Glutamatergic neuron (in vitro differentiated cells): ENCODE results near the gene MED12L. TPM values are rescaled to one million over a fixed set of nuclear protein-coding genes. Genes with fewer than 3 reads are reported as not detected.

Experiments used
- DNase-seq: peaks from one replicate; pipeline ENCODE4 v3.0.0; 2022
- H3K27ac Mint-ChIP-seq: one replicate; pipeline ENCODE4 v1.8.0; 2020; ENCODE audit warnings: mild to moderate bottlenecking, mixed read lengths, inconsistent platforms; ENCODE audit not compliant: unreplicated experiment
- H3K27me3 Mint-ChIP-seq: one replicate; pipeline ENCODE4 v1.8.0; 2020; ENCODE audit warnings: mild to moderate bottlenecking, moderate library complexity, mixed read lengths, inconsistent platforms; ENCODE audit not compliant: unreplicated experiment
- H3K36me3 Mint-ChIP-seq: one replicate; pipeline ENCODE4 v1.8.0; 2020; ENCODE audit warnings: mild to moderate bottlenecking, mixed read lengths, inconsistent platforms; ENCODE audit not compliant: unreplicated experiment
- H3K4me1 Mint-ChIP-seq: one replicate; pipeline ENCODE4 v1.8.0; 2020; ENCODE audit warnings: mild to moderate bottlenecking, low read depth, mixed read lengths, inconsistent platforms; ENCODE audit not compliant: unreplicated experiment
- H3K4me3 Mint-ChIP-seq: one replicate; pipeline ENCODE4 v1.8.0; 2020; ENCODE audit warnings: mild to moderate bottlenecking, mixed read lengths, inconsistent platforms; ENCODE audit not compliant: unreplicated experiment
- H3K9me3 Mint-ChIP-seq: one replicate; pipeline ENCODE4 v1.8.0; 2020; ENCODE audit warnings: mild to moderate bottlenecking, moderate library complexity, mixed read lengths, inconsistent platforms; ENCODE audit not compliant: unreplicated experiment
- total RNA-seq: library from RNA; stranded (reverse); fragmentation: NEBNext Ultra II Directional; extraction: Animal tissue kit (Norgen Biotek cat#: 25700); gene quantifications from one replicate; pipeline ENCODE4 v1.2.1, GENCODE V29; 2021; ENCODE audit not compliant: unreplicated experiment
- TF ChIP-seq, protein P1 (sequence below): fragments of 200-600 bp; sonication (generic); IDR thresholded peaks from one replicate; pipeline ENCODE4 v1.5.0; 2021; ENCODE audit not compliant: partially characterized antibody, unreplicated experiment

MED12L gene
- total RNA-seq, 1 donor from 2014 or later, result 7.8 TPM

DNA sequence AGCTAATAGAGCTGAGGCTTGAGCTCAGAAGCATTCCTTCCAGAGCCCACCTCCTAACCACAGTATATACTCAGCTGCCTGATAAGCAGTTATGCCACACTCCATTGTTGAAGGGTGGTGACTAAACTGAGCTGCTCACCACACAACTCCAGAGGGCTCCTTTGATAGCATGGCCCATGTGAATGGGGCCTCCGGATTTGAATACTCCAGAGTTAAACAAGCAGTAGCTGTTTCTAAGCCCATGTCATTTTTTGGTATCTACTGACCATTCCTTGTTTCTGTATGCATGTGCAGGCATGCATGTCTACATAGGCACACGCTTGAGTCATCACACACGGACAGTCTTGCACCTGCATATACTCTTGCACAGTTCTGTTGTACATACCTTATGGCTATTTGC is 346.5 kb downstream of the MED12L start:
- H3K36me3 Mint-ChIP-seq, result no peaks in the 10 kb centered on the region
- no peak overlapping the region for H3K4me3 Mint-ChIP-seq
- DNase-seq, result no peak

DNA sequence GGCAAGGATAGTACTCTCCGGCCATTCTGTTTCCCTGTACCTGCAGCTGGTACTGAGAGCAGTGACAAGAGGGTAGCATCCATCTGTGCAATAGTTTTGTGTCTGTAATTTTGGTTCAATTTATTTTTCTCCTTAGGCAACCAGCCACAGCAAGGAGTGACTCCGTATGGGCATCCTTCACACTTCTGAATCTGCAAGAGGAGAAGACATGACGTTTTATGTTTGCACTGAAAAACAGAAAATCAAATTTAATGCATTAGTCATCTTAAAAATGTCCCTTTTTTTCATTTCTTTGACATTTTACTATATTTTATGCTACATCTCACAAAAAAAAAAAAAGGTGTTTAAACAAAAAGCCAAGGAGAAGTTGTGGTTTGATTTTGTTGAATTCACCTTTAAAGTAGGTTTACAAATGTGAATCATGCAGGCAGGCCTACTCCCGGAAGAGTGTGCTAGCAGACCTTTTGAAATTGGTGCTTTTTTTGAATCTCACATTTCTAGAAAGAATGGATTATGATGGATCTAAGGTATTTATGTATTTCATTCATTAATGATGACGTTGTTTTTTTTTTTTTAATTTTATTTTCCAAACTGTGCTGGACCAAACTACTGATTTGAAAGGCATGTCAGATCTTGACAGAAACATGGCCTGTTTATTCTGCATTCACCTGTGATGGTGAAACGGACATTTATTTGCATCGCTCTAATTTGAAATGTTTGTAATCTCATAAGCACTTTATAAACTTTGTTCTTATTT is 347.3 kb downstream of the MED12L start:
- H3K36me3 Mint-ChIP-seq, result no peaks in the 10 kb centered on the region
- TF ChIP-seq, protein P1, sequence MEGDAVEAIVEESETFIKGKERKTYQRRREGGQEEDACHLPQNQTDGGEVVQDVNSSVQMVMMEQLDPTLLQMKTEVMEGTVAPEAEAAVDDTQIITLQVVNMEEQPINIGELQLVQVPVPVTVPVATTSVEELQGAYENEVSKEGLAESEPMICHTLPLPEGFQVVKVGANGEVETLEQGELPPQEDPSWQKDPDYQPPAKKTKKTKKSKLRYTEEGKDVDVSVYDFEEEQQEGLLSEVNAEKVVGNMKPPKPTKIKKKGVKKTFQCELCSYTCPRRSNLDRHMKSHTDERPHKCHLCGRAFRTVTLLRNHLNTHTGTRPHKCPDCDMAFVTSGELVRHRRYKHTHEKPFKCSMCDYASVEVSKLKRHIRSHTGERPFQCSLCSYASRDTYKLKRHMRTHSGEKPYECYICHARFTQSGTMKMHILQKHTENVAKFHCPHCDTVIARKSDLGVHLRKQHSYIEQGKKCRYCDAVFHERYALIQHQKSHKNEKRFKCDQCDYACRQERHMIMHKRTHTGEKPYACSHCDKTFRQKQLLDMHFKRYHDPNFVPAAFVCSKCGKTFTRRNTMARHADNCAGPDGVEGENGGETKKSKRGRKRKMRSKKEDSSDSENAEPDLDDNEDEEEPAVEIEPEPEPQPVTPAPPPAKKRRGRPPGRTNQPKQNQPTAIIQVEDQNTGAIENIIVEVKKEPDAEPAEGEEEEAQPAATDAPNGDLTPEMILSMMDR, result no peak

More for the DNA sequence above, 346.5 kb downstream of the MED12L start:
- TF ChIP-seq, protein P1, result no peak
- H3K27ac Mint-ChIP-seq, result no peak overlapping the region
- no peaks in the 10 kb centered on the region for H3K9me3 Mint-ChIP-seq
- H3K27me3 Mint-ChIP-seq, result no peaks in the 10 kb centered on the region
- no peaks in the 10 kb centered on the region for H3K4me1 Mint-ChIP-seq

DNA sequence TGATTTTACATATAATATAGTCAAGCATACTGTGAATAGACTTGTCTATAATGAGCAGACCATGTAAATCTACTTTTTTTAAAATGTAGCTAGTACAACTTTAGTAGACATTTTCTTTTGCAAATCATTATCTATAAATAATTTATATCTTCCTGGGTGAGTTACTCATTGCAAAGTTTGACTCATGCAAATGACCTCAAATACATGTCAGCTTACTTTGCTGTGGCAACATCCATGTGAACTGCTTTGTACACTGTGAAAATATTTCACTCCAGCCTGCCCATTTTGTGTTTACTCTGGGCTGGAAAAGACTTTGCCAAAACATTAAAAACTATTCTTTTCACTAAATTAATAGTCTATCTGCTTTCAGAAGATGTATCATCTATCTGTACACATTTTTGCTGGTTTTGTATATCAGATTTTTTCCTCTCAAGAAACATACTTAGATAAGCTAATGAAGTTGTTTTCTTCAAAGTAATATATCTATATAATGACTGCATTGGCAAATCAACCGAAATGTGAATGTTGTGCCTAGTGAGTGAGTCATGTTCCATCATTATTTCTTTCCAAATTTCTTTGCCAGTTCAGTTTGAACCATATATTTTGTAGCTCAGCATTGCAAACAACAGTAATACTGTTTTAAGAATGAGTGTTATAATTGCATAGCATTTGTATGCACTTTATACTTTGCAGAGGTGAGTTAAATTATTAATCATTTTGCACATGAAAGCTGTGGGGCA is 348.9 kb downstream of the MED12L start:
- no peak overlapping the region for H3K27ac Mint-ChIP-seq
- no peak for DNase-seq
- no peak overlapping the region for H3K4me3 Mint-ChIP-seq
- TF ChIP-seq, protein P1, result no peak
- peaks cover 5% of the 10 kb centered on the region for H3K4me1 Mint-ChIP-seq
- no peaks in the 10 kb centered on the region for H3K27me3 Mint-ChIP-seq
- H3K9me3 Mint-ChIP-seq, result no peaks in the 10 kb centered on the region
- no peaks in the 10 kb centered on the region for H3K36me3 Mint-ChIP-seq

More for the DNA sequence above, 347.3 kb downstream of the MED12L start:
- Mint-ChIP-seq H3K27ac (no peak overlapping the region), H3K4me1 (no peaks in the 10 kb centered on the region), H3K9me3 (no peaks in the 10 kb centered on the region), H3K4me3 (no peak overlapping the region), H3K27me3 (no peaks in the 10 kb centered on the region)
- no peak for DNase-seq

DNA sequence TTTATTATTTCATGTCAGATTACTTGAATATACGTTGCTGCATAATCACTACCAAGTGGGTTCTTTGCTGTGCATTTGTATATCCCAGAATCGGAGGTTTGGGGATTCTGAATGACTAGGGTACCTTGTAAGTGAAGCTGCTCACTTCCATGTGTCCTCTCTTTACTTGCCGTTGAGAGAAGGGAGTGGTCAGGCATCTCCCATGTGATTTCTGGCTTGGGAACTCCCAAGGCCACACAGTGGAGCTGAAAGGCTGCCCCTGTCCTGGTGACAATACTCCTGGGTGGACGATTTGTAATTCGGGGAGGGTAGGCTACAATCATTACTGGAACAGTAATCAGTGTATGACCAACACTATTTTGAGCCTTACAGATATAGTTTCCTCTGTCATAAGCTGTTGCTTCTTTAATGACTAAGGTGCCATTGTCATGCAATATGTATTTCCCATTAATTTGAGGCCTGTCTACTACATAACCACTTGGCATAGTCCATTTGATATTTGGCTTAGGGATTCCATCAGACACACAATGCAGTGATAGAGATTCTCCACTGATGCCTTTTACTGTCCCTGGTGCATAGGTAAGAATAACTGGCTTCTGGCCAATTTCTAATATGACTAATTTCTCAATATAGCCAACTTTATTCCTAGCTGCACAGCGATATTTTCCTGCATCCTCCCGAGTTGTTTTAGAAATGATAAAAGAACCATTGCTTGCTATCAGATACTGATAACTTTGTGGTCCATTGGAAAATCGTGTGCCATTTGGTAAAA is 351.4 kb downstream of the MED12L start:
- no peak for DNase-seq
- no peak overlapping the region for H3K4me3 Mint-ChIP-seq
- TF ChIP-seq, protein P1, result no peak
- H3K9me3 Mint-ChIP-seq, result no peaks in the 10 kb centered on the region
- no peak overlapping the region for H3K27ac Mint-ChIP-seq
- H3K4me1 Mint-ChIP-seq, result peaks cover 5% of the 10 kb centered on the region
- no peaks in the 10 kb centered on the region for H3K27me3 Mint-ChIP-seq
- H3K36me3 Mint-ChIP-seq, result no peaks in the 10 kb centered on the region
